HG03439 (cell line): Measurements from ENCODE around the gene TMEM132A.
"Not testable (repeated sequence)": the region's sequence is repeated elsewhere in the genome, so short reads cannot be mapped to it uniquely, and the experiment has no call there.

Experiments used
- ATAC-seq: cut with Tn5 transposase; IDR thresholded peaks from one replicate; pipeline ENCODE4 v1.9.1; 2021; ENCODE audit warnings: mild to moderate bottlenecking, moderate library complexity; ENCODE audit not compliant: unreplicated experiment

Gene TMEM132A

GRCh38 chr11:60952742-60953170, 28.5 kb downstream of the TMEM132A start:
- no peak for ATAC-seq

DNA sequence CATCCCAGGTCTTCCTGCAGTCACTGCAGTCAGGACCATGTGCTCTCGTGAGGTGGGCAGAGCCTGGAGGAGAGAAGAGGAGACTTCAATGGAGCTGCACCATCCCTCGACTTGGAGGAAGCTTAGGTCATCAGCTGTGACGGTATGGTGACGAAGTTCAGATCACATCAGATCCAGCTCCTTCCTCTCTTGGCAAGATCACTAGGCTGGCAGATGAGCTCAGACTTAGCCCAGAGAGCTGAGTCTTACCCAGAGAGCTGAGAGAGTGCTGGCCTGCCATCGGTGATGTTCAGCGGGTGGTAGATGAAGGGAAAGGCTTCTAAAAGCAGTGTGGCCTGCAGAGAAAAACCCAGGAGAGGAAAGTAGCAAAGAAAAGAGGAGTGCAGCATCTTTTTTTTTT, 29.5 kb downstream of the TMEM132A start:
- ATAC-seq, result no peak

GRCh38 chr11:60954421-60954820, 30.2 kb downstream of the TMEM132A start:
- ATAC-seq, result no peak

GRCh38 chr11:60955571-60955970, 31.3 kb downstream of the TMEM132A start:
- no peak for ATAC-seq

DNA sequence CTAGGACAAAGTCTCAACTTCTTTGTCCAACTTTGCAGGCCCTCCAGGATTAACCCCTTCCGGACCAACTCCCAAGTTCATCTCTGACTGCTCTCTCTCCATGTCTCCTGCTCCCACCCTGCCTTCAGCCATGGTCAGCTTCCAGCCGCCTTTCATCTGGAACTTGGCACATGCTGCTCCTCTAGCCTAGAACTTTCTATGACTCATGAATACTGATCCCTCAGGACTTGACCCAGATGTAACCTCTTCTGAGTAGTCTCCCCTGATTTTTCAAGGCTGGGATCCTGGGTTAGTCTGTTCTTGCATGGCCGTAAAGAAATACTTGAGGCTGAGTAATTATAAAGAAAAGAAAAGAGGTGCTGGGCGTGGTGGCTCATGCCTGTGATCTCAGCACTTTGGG, 32.9 kb downstream of the TMEM132A start:
- ATAC-seq, result no peak

GRCh38 chr11:60959431-60959830, 35.2 kb downstream of the TMEM132A start:
- ATAC-seq, result no peak

DNA sequence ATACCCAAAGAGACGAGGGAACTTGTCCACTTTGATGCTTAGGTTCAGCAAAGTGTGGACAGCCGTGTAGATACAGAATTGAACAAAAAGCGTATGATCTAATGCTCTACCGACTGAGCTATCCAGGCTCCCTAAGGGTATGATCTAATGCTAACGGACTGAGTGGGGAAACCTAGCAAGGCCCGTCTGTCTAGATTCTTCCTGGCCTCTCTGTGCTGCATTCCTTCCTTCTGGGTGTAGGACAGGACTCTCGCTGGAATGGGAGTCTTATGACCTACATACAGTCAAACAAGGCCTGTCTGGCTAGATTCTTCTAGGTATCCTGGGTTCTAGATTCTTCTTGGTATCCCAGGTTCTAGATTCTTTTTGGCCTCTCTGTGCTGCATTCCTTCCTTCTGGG, 36.1 kb downstream of the TMEM132A start:
- ATAC-seq, result no peak

- ATAC-seq, result no peak
These were observed 40.5 kb downstream of the TMEM132A start for GRCh38 chr11:60964801-60965200.

DNA sequence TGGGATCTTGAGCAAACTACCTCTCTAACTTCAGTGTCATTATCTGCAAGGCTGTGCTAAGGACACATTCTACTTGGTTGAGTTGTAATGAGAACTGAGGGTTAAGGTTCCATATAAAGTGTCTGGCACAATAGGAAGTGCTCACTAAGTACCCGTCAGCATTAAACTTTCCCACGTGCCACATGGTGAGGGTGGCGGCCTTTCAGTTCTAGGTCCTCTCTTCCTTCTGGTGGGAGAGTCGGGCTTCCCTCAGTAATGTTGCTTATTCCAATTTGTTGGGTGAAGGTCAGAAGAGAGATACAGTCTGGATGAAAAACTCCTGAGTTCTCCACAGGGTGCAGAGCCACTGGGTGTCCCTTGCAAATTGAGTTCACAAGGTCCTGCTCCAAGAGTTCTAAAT, 42.6 kb downstream of the TMEM132A start:
- ATAC-seq, result no peak

DNA sequence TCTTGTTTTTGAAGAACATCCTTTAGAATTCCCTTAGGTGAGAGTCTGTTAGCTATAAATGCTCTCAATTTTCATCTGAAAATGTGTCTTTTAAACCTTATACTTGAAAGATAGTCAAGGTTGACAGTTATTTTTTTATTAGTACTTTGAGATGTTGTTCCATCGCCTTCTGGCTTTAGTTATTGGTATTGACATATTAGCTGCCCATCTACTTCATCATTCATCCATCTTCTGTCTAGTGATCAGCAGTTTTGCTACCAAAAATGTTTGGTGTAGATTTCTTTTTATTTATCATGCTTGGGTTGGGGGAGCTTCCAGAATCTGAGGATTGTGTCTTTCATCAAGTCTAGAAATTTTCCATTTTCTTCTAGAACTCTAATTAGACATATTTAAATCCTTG, 44.0 kb downstream of the TMEM132A start:
- no peak for ATAC-seq

GRCh38 chr11:60970369-60970774, 46.1 kb downstream of the TMEM132A start:
- no peak for ATAC-seq

- no peak for ATAC-seq
These were observed 46.6 kb downstream of the TMEM132A start for GRCh38 chr11:60970890-60971289.

- no peak for ATAC-seq
These were observed 47.3 kb downstream of the TMEM132A start, which contains the start of gene CD6 for GRCh38 chr11:60971520-60971919. Gene CD6 (plus strand): TSS chr11:60971680. CDS start chr11:60971866, 186 bp downstream.

DNA sequence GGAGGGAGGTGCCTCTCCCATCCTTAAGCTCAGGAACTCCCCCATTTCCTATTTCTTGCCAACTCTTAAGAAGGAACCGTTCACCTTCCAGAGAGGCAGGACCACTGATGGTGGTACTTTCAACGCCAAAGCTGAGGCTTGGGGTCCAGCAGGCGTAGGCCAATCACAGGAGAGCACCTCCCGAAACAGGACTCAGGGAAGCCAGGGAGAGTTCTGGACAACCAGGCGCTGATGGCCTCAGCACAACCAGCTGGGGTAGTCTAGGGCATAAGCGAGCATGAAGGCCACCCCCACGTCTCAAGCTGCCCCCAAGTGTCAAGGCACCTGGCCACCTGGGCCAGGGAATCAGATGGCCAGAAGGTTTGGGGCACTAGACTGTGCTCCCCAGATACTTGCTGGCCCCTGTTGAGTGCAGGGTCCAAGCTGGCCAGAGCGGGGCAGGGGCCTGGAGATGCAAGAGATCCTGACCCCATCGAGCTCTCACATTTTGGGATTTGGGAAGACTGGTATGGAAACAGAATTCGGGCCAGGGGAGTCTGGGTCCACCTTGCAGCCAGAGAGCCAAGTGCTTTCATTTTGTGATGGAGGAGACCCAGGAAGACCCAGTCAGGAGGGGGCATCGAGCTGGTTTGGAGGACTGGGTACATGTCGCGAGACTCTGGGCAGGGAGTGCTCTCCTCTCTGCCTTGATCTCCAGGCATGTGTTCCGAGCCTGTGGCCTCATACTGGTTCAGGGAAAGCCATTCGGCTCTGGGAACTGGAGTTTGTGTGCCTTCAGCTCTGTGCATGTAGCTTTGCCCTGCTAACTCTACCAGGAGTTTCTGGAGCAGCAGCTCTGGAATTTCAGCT, 48.1 kb downstream of the TMEM132A start:
- ATAC-seq, result no peak

DNA sequence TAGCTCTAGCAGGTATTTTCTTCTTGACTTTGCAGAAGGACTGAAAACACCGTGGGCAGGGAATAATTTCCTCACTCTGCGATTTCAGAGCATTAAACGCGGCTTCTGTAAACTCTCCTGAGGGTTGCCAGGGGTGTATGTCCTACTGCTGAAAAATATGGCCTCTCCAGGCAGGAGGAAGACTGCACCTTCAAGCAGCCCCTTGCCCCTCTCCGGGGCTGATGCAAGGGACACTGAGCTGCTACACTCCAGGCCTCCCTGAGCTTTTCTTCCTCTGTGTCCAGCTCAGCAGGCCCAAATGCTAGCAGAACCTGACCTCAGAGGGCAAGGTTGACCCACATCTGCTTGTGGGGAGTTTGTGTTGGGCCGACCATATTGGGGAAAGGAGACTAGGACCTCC, 49.4 kb downstream of the TMEM132A start:
- no peak for ATAC-seq

- ATAC-seq, result not testable (repeated sequence)
These were observed 50.1 kb downstream of the TMEM132A start for GRCh38 chr11:60974316-60974715.

GRCh38 chr11:60974726-60975125, 50.5 kb downstream of the TMEM132A start:
- no peak for ATAC-seq

GRCh38 chr11:60977224-60977623, 53.0 kb downstream of the TMEM132A start:
- ATAC-seq, result no peak

DNA sequence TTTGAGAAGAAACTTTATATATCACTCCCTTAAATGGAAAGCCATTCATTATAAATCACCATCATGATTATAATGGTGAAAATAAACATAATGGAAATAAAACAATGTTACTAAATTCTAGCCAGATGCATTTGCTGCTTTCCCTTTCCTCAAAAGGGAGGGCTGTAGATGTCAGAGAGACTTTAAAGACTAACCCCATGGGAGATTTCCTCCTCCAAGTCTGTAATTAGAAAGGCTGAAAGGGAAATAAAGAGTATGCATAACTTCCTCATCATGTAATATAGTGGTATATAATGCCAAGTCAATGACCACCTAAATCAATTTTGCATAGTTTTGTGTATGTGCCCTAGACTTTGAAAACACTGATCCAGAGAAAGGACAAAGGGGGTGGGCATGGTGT, 53.6 kb downstream of the TMEM132A start:
- no peak for ATAC-seq

GRCh38 chr11:60978546-60979380, 54.5 kb downstream of the TMEM132A start:
- ATAC-seq, result peak; percentile 51

GRCh38 chr11:60981515-60981914, 57.3 kb downstream of the TMEM132A start:
- no peak for ATAC-seq

DNA sequence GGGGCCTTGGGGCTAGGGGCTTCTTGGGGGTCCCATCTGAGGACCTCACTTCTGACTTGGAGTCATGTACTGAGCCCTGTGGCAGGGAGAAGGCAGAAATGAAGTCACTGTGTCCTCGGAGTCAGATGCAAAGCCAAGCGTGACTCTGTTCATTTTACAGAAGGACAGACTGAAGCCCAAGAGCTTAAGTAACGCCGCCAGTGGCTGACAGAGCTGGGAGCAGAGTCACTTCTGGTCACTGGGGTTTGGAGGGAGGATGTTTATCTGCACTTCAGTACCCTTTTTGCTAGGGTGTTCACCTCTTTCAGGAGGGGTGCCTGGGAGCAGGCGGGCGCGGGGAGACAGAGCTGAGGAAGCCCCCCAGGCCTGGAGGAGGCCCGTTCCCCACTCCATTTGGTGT, 57.9 kb downstream of the TMEM132A start:
- ATAC-seq, result no peak
